Measurements from ENCODE around the gene MYO9B.

MYO9B gene

DNA sequence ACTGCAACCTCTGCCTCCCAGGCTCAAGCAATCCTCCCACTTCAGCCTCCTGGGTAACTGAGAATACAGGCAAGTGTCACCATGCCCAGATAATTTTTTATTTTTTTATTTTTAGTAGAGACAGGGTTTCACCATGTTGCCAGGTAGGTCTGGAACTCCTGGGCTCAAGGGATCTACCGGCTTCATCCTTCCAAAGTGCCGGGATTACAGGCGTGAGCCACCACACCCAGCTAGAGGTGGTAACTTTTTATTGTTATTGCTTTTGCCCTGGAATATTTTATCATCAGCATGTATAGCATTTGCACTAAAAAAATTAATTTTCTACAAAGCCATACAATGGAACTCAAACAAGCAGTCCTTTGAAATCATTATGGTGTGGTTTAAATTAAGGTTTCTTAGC, 14.4 kb upstream of the MYO9B start:
- DNase-seq (ENCODE audit: low read depth), result no peak
- TF ChIP-seq, protein P1, sequence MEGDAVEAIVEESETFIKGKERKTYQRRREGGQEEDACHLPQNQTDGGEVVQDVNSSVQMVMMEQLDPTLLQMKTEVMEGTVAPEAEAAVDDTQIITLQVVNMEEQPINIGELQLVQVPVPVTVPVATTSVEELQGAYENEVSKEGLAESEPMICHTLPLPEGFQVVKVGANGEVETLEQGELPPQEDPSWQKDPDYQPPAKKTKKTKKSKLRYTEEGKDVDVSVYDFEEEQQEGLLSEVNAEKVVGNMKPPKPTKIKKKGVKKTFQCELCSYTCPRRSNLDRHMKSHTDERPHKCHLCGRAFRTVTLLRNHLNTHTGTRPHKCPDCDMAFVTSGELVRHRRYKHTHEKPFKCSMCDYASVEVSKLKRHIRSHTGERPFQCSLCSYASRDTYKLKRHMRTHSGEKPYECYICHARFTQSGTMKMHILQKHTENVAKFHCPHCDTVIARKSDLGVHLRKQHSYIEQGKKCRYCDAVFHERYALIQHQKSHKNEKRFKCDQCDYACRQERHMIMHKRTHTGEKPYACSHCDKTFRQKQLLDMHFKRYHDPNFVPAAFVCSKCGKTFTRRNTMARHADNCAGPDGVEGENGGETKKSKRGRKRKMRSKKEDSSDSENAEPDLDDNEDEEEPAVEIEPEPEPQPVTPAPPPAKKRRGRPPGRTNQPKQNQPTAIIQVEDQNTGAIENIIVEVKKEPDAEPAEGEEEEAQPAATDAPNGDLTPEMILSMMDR (IDR thresholded peaks at IDR 0.05; ENCODE audit: low read length, missing control alignments), result no peak
- H3K4me3 ChIP-seq (replicated peaks; ENCODE audit: low read depth, low read length), result no peak overlapping the region

DNA sequence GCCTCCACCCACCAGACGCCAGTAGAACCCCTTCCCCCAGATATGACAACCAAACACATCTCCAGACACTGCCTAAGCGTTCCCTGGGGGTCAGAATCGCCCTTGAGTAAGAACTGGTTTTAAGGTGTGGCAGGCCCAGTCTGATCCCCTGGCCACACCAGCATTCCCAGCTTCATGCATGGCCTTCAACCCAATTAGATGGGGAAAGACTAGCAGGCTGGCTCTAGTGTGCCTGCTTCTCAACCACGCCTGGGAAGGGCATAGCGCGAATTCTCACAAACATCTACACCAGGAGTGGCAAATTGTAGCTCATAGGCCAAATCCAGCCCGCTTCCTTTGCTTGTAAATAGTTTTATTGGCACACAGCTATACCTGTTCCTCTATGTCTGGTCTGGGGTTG, 13.9 kb upstream of the MYO9B start:
- TF ChIP-seq, protein P1 (IDR thresholded peaks at IDR 0.05; ENCODE audit: low read length, missing control alignments), result no peak
- no peak overlapping the region for H3K4me3 ChIP-seq (replicated peaks; ENCODE audit: low read depth, low read length)
- DNase-seq (ENCODE audit: low read depth), result no peak

DNA sequence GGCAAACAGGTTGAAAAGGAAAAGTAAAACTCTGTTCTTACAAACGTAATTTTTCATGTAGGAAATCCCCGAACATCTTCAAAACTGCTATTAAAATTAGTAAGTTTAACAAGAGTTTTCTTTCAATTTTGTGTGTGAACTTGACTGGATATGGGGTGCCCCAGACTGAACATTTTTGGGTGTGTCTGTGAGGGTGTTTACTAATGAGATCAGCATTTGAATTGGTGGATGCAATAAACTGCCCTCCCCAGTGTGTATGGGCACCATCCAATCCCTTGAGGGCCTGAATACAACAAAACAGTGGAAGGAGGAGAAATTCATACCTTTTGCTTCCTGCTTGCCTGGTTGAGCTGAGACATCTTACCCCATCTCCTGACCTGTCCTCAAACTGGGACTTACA, 12.1 kb upstream of the MYO9B start:
- no peak for DNase-seq (ENCODE audit: low read depth)
- TF ChIP-seq, protein P1 (IDR thresholded peaks at IDR 0.05; ENCODE audit: low read length, missing control alignments), result no peak

DNA sequence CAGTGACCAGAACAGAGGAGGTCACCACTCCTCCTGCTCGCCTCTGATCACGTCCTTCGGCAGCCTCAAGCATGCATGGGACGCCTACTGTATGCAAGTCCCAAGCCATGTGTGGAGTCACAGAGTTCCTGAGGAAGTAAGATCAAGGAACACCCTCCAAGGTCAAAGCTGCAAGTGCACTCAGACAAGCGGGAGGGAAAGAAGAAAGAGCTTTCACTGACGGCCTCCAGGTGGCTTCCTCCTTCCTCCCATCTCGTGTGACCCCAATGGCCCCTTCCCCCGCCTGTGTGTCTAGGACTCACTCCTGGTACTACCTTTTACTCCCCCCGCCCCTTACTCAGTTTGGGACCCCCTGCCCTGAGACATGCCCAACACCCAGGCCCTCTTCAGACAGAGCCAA, 6.4 kb upstream of the MYO9B start:
- no peak overlapping the region for H3K4me3 ChIP-seq (replicated peaks; ENCODE audit: low read depth, low read length)
- no peak for DNase-seq (ENCODE audit: low read depth)
- TF ChIP-seq, protein P1 (IDR thresholded peaks at IDR 0.05; ENCODE audit: low read length, missing control alignments), result no peak

More for the DNA sequence above, 12.1 kb upstream of the MYO9B start:
- H3K4me3 ChIP-seq (replicated peaks; ENCODE audit: low read depth, low read length), result no peak overlapping the region

DNA sequence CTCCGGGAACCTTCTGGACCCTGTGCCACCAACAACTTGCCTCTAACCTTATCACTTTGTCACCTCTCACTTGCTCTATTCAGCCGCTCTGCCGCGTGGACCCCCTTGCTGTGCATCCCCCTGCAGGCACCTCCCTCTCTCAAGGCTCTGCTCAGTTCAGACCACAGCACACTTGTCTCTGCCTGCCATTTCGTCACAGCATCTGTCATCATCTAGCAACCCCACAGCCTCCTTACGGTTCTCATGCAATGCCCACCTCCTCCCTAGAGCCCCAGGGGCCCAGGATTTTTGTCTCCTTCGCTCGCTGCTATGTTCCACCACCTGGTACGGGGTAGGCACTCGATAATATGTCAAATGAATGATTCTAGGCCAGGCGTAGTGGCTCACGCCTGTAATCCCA, 5.2 kb upstream of the MYO9B start:
- no peak overlapping the region for H3K4me3 ChIP-seq (replicated peaks; ENCODE audit: low read depth, low read length)
- DNase-seq (ENCODE audit: low read depth), result no peak
- TF ChIP-seq, protein P1 (IDR thresholded peaks at IDR 0.05; ENCODE audit: low read length, missing control alignments), result no peak

DNA sequence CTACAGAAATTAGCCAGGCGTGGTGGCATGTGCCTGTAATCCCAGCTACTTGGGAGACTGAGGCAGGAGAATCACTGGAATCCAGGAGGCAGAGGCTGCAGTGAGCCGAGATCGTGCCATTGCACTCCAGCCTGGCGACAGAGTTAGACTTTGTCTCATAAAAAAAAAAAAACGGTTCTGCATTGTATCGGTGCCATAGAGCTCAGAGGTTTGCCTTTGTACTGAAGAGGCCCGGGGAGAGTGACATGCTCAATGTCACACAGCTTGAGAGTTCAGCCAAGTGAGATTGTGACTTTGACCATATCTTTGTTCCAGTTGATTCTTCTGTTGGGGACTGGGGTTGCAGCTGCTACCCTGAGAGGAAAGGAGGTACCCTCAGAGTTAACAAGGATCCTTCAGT, 4.7 kb upstream of the MYO9B start:
- H3K4me3 ChIP-seq (replicated peaks; ENCODE audit: low read depth, low read length), result no peak overlapping the region

More for the DNA sequence above, 4.7 kb upstream of the MYO9B start:
- TF ChIP-seq, protein P1 (IDR thresholded peaks at IDR 0.05; ENCODE audit: low read length, missing control alignments), result no peak
- no peak for DNase-seq (ENCODE audit: low read depth)

Measured in fibroblast of pulmonary artery (primary cell).